Mammary epithelial cell (primary cell): ENCODE measurements around the gene NELFB.

ENCODE experiments used
- EZH2 ChIP-seq: IDR thresholded peaks from 2 replicates; pipeline ENCODE4 v1.6.1; 2012; ENCODE audit warnings: low read length, inconsistent platforms, borderline replicate concordance
- TF ChIP-seq, protein P1 (sequence below), 2 donors: IDR thresholded peaks in 1 of 2; conservative IDR thresholded peaks in 1 of 2; 2 replicates each; pipeline ENCODE4 v1.5.1; 2011 to 2012; ENCODE audit warnings: inconsistent platforms in 2 of 2, low read length in 2 of 2, mild to moderate bottlenecking in 2 of 2, control low read depth in 1 of 2, low read depth in 1 of 2; ENCODE audit not compliant: insufficient read depth in 1 of 2; ENCODE audit errors: extremely low read depth in 1 of 2

- TF ChIP-seq, protein P1, sequence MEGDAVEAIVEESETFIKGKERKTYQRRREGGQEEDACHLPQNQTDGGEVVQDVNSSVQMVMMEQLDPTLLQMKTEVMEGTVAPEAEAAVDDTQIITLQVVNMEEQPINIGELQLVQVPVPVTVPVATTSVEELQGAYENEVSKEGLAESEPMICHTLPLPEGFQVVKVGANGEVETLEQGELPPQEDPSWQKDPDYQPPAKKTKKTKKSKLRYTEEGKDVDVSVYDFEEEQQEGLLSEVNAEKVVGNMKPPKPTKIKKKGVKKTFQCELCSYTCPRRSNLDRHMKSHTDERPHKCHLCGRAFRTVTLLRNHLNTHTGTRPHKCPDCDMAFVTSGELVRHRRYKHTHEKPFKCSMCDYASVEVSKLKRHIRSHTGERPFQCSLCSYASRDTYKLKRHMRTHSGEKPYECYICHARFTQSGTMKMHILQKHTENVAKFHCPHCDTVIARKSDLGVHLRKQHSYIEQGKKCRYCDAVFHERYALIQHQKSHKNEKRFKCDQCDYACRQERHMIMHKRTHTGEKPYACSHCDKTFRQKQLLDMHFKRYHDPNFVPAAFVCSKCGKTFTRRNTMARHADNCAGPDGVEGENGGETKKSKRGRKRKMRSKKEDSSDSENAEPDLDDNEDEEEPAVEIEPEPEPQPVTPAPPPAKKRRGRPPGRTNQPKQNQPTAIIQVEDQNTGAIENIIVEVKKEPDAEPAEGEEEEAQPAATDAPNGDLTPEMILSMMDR (conservative IDR thresholded peaks at IDR 0.05 in 1 of 2, IDR thresholded peaks at IDR 0.05 in 1 of 2; ENCODE audit: extremely low read depth in 1 of 2, insufficient read depth in 1 of 2, low read depth in 1 of 2, low read length in 2 of 2): no peak
- no peak for TF ChIP-seq EZH2
Observed at GRCh38 chr9:137294091-137294680, 39.1 kb downstream of the NELFB start.
